ENCODE data around the gene MIPOL1. TPM values are rescaled to one million over a fixed set of nuclear protein-coding genes. Genes with fewer than 3 reads are reported as not detected.

MIPOL1 gene, protein sequence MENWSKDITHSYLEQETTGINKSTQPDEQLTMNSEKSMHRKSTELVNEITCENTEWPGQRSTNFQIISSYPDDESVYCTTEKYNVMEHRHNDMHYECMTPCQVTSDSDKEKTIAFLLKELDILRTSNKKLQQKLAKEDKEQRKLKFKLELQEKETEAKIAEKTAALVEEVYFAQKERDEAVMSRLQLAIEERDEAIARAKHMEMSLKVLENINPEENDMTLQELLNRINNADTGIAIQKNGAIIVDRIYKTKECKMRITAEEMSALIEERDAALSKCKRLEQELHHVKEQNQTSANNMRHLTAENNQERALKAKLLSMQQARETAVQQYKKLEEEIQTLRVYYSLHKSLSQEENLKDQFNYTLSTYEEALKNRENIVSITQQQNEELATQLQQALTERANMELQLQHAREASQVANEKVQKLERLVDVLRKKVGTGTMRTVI
- total RNA-seq (2022; extraction: Qiagen RNA extraction; ENCODE audit: low read depth), result 1.6 to 3.4 TPM (median 2.9 TPM) in 5 replicates

DNA sequence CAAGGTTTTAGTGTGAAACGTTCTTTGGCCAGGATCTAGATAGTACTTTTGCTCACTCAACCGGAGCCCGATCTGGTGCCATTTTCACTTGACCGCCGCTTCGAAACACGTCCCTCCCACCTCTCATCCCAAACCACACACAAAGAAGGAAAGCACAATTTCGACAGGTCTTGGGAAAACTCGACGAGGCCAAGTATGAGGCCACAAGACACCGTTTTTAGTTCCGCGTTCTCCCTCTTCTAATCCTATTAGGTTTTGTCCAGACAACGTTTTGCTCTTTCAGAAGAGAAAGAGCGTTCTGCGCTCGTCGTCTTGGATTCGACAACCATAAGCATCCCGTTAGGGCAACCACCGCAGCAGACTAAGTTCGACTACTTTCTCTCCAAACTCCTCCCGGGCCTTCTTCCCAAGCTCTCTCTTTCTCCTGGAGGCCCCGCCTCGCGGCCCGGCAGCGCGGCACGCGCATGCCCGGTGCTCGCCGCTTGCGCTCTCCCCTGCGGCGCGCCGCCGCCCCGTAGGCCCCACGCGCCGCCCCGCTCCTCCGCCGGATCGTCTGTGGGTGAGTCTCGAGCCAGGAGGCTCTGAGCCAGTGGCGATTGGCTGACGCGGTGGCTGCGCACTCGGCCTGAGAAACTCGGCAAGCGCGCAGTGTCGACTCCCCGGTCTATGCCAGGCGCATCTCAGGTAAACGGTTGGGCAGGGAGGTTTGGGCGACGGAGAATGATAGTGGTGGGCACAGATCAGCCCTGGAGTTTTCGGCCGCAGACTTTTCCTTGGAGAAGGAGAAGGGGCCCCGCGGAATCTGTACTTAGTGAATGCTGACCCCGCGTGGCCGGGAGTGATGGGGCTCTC is at the start of gene MIPOL1:
Gene MIPOL1 (plus strand): TSS at position 517 of the 852 bp plus-strand sequence. CDS start 49,952 bp downstream, outside the sequence.

DNA sequence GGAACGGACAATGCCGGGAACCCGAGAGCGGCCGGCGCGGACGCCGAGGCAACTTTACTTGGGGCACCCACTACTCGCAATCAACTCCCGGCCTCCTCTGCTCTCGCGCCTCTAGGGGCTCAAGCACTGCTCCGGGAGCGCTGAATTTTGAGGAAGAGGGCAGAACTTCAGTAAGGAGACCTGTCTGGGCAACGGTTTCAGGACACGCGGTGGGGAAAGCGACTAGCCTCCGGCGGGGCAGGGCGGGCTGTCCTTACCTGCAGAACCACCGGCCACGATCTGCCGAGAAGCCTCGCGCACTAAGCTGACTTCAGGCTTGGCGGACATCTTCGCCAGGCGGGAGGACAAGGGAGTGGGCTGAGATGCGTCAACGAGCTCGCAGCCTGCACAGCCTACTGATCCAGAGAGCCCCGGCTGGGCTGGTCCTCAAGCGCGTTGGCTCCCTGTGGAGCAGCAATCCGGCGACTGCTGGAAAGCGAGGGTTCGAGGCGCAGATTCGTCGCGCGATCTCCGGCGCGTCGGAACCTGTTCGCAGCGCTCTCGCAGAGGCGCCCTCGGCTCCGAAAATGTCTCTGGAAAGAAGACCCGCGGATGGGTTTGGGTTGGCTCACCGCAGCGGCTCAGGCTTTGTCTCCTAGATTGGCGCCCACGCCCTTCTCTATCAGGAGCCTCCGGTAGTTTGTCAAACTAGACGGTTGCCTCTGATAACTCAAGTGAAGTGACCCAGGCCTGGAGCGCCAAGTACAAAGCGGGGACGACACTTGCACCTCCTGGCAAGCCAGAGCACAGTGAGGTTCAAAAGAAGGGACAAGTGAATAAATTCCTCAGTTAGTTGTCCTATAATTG is 25.5 kb upstream of the MIPOL1 start, which contains the start of gene SLC25A21:
Gene SLC25A21 (minus strand): TSS at position 583 of the 846 bp plus-strand sequence.

DNA sequence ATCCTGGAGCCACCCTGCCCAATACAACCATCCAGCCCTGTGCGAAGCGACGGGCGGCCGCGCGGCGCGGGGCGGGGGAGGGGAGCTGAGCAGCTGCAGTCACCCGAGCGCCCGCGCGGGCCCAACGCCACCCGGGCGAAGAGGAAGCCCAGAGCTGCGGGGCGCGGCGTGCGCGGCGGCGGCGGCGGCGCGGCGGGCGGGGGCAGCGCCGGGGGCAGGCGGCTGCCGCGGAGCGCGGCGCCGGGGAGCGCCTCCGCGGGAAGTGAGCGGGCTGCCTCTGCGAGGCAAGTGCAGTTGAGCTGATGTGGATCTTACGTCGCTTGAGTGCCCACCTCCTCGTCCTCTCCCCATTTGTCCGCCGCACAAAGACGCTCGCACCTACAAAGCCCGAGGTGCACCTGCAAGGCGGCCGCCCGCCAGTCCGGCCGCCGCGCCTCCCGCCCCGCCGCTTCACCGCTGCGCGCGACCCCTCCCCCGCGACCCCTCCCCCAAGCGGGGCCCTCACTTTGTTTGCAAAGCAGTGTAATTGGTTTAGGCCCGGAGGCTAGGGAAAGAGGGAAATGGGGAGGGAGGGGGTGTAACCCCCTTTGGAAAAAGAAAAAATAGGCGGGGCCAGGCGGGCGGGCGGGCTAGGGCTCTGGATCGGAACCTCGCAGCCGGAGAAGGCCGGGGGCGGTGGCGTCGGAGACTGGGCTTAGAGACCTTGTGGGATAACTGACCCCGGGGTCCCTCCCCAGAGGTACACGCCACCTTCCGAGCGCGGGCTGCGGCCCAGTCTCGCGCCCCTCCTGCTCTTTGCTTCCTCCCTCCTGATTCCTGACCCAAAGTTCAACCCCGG is 397.5 kb downstream of the MIPOL1 start, which contains the start of the genes FOXA1 and TTC6:
Gene FOXA1 (minus strand): TSS at position 279 of the 838 bp plus-strand sequence. CDS start 277 bp downstream, at position 2.
Gene TTC6 (plus strand): TSS at position 659 of the 838 bp plus-strand sequence. CDS start 26,436 bp downstream, outside the sequence.

Other genes starting within 250 kb of the MIPOL1 start
- 0.55 to 1.0 TPM (median 0.73 TPM) in 5 replicates for gene SLC25A21, start 25.3 kb upstream of the MIPOL1 start, total RNA-seq (2022; extraction: Qiagen RNA extraction; ENCODE audit: low read depth)

Measured in A549 treated with GW870086 at 1 μM for 4 hours (cell line).